Keratinocyte (primary cell): ENCODE results near the gene MAPRE2.
"Not testable (repeated sequence)": the region's sequence is repeated elsewhere in the genome, so short reads cannot be mapped to it uniquely, and the experiment has no call there.

Experiments used
- EZH2 ChIP-seq: IDR thresholded peaks from one replicate; pipeline ENCODE4 v1.6.1; 2012; ENCODE audit warnings: inconsistent platforms, mild to moderate bottlenecking, low read length, moderate library complexity
- TF ChIP-seq, protein P1 (sequence below), 3 experiments: IDR thresholded peaks in 1 of 3; conservative IDR thresholded peaks in 1 of 3; optimal IDR thresholded peaks in 1 of 3; 2 replicates in 2 of 3; 3 replicates in 1 of 3; pipeline versions ENCODE3 to v1.5.1; 2011; ENCODE audit warnings: low read length in 3 of 3, mild to moderate bottlenecking in 3 of 3, moderate library complexity in 2 of 3, control low read depth in 1 of 3, inconsistent platforms in 1 of 3; ENCODE audit not compliant: insufficient read depth in 2 of 3; ENCODE audit errors: extremely low read depth in 1 of 3

DNA sequence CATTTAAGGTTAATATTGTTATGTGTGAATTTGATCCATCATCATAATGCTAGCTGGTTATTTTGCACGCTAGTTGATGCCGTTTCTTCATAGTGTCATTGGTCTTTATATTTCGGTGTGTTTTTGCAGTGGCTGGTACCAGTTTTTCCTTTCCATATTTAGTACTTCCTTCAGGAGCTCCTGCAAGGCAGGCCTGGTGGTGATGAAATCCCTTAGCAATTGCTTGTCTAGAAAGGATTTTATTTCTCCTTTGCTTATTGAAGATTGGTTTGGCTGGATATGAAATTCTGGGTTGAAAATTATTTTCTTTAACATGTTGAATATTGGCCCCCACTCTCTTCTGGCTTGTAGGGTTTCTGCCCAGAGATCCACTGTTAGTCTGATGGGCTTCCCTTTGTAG is 109.0 kb downstream of the MAPRE2 start:
- TF ChIP-seq, protein P1, sequence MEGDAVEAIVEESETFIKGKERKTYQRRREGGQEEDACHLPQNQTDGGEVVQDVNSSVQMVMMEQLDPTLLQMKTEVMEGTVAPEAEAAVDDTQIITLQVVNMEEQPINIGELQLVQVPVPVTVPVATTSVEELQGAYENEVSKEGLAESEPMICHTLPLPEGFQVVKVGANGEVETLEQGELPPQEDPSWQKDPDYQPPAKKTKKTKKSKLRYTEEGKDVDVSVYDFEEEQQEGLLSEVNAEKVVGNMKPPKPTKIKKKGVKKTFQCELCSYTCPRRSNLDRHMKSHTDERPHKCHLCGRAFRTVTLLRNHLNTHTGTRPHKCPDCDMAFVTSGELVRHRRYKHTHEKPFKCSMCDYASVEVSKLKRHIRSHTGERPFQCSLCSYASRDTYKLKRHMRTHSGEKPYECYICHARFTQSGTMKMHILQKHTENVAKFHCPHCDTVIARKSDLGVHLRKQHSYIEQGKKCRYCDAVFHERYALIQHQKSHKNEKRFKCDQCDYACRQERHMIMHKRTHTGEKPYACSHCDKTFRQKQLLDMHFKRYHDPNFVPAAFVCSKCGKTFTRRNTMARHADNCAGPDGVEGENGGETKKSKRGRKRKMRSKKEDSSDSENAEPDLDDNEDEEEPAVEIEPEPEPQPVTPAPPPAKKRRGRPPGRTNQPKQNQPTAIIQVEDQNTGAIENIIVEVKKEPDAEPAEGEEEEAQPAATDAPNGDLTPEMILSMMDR (optimal IDR thresholded peaks at IDR 0.05 in 1 of 3, IDR thresholded peaks at IDR 0.05 in 1 of 3, conservative IDR thresholded peaks at IDR 0.05 in 1 of 3; ENCODE audit: extremely low read depth in 1 of 3, insufficient read depth in 2 of 3, low read length in 3 of 3) = not testable (repeated sequence)
- not testable (repeated sequence) for TF ChIP-seq EZH2
